Thymus (tissue), 11 donors: ENCODE measurements around the gene ZMIZ1. TPM values are rescaled to one million over a fixed set of nuclear protein-coding genes. Genes with fewer than 3 reads are reported as not detected.
A peak's percentile ranks its signal among the peaks of the same experiment; 100 is the strongest.

ENCODE experiments used
- DNase-seq, 9 donors: peaks; one replicate each; pipeline ENCODE4 v3.0.0-alpha.2; 2013; ENCODE audit warnings: low spot score in 9 of 9, low read depth in 6 of 9, missing footprints in 1 of 9
- H3K27ac ChIP-seq, 2 donors: one replicate each; pipeline ENCODE4 v1.5.1; 2013; ENCODE audit warnings: control low read depth in 1 of 2, low read depth in 1 of 2, low read length in 1 of 2, mild to moderate bottlenecking in 1 of 2, moderate library complexity in 1 of 2
- H3K27me3 ChIP-seq, 2 donors: one replicate each; pipeline ENCODE4 v1.5.1; 2013; ENCODE audit warnings: low read length in 1 of 2; ENCODE audit not compliant: control insufficient read depth in 2 of 2, insufficient read depth in 1 of 2
- H3K36me3 ChIP-seq, 2 donors: one replicate each; pipeline ENCODE4 v1.5.1; 2013; ENCODE audit warnings: low read length in 1 of 2, mild to moderate bottlenecking in 1 of 2, moderate library complexity in 1 of 2; ENCODE audit not compliant: control insufficient read depth in 2 of 2, insufficient read depth in 2 of 2
- H3K4me1 ChIP-seq, 2 donors: one replicate each; pipeline ENCODE4 v1.5.1; 2013; ENCODE audit warnings: low read length in 2 of 2; ENCODE audit not compliant: control insufficient read depth in 2 of 2, insufficient read depth in 2 of 2
- H3K4me3 ChIP-seq, 2 donors: one replicate each; pipeline ENCODE4 v1.5.1; 2013; ENCODE audit warnings: low read length in 2 of 2, control low read depth in 1 of 2, mild to moderate bottlenecking in 1 of 2
- H3K9me3 ChIP-seq, 2 donors: one replicate each; pipeline ENCODE4 v1.5.1; 2013; ENCODE audit warnings: low read length in 1 of 2, mild to moderate bottlenecking in 1 of 2; ENCODE audit not compliant: control insufficient read depth in 2 of 2, insufficient read depth in 1 of 2
- WGBS: extraction: QIAGEN DNeasy Blood & Tissue Kit; methylation state at CpG from one replicate; pipeline ENCODE4 v1.1.7; 2013; 5-methylcytosine and 5-hydroxymethylcytosine counted together
- polyA plus RNA-seq: library from polyadenylated mRNA; stranded (reverse); fragments of 200-250 nt; gene quantifications from one replicate; pipeline ENCODE4 v1.2.3, GENCODE V29; 2013
- total RNA-seq: library from RNA; stranded (reverse); fragments of 120-200 nt; gene quantifications from one replicate; pipeline ENCODE4 v1.2.4, GENCODE V29; 2013
- donor health status: healthy.

Gene ZMIZ1
- total and polyA plus RNA-seq, 2 donors: 7.4 to 14.2 TPM

DNA sequence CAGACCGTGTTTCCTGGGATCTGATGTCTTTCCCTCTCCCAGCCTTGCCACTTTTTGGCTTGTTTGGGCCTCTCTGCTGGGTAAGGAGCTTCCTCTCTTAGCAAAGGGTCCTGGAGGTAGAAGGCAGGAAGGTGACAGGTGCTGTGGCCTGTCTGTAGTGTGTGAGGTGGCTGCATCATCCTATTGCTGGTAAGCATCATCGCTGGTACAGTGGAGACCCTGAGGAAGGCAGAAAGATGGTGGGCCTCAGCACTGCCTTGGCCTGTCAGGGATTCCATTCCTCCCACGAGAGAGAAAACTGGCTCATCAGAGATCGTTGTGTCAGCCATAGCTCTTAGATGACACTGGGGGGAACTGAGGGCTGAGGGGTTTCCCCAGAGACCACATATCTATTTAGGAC, 46.5 kb downstream of the ZMIZ1 start:
- 86% methylated on average over 4 of the region's 4 CpGs for WGBS
- H3K9me3 ChIP-seq: peaks cover 0 to 3% of the 10 kb centered on the region in 2 donors
- H3K27ac ChIP-seq: peak overlapping the region in 1 of 2 donors; percentile 83
- peaks cover 23 to 94% of the 10 kb centered on the region in 2 donors for H3K4me1 ChIP-seq
- H3K36me3 ChIP-seq: peaks cover 19 to 34% of the 10 kb centered on the region in 2 donors
- DNase-seq: no peak
- H3K27me3 ChIP-seq: no peaks in the 10 kb centered on the region
- no peak overlapping the region for H3K4me3 ChIP-seq

- Histone ChIP-seq H3K4me1 (peaks cover 23 to 86% of the 10 kb centered on the region in 2 donors), H3K4me3 (no peak overlapping the region), H3K27ac (peak overlapping the region in 1 of 2 donors; percentile 33), H3K36me3 (peaks cover 20 to 37% of the 10 kb centered on the region in 2 donors), H3K9me3 (peaks cover 0 to 3% of the 10 kb centered on the region in 2 donors), H3K27me3 (no peaks in the 10 kb centered on the region)
- no peak for DNase-seq
- WGBS: 83% methylated on average over 4 of the region's 4 CpGs
Observed at GRCh38 chr10:79116368-79116767, 47.6 kb downstream of the ZMIZ1 start.

DNA sequence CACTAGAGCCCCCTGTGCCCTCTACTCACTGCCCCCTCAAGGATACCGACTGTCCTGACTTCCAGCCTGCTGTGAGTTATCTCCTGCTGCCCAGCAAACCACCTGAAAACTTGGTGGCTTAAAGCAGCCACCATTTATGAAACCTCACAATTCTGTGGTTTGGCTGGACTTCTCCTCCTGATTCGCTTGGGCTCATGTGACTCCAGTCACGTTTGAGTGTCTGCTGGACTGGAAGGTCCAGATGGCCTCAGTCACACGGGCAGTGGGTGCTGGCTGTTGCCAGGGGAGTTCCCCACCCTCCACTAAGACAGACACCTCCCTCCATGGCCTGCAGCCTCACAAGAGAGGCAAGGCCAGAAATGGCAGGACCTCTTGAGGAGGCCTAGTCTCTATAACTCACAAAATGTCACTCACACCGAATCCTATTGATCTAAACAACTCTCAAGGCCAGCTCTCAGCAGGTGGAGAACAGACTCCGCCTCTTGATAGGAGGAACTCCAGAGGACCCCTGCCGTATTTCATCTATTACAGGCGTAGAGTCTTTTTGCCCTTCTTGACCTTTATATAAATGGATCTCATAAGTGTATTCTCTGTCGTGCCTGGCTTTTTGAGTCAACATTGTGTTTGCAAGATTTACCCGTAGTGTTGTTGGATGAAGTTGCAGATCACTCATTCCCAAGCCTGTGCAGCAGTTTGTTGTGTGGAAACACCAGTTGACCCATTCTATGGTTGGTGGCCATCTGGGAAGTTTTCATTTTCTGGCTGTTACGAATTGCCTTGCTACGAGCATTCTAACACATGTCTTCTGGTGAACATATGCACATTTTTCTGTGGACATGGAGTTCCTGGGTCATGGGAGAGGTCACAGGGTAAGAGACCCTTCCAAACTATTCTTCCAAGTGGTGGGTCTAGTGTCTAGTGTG, 48.3 kb downstream of the ZMIZ1 start:
- no peak for DNase-seq
- WGBS: 76% methylated on average over 12 of the region's 12 CpGs
- Histone ChIP-seq H3K36me3 (peaks cover 20 to 39% of the 10 kb centered on the region in 2 donors), H3K27me3 (no peaks in the 10 kb centered on the region), H3K4me3 (no peak overlapping the region), H3K4me1 (peaks cover 23 to 82% of the 10 kb centered on the region in 2 donors), H3K9me3 (peaks cover 0 to 3% of the 10 kb centered on the region in 2 donors), H3K27ac (peak overlapping the region in 1 of 2 donors; percentile 33)

GRCh38 chr10:79118286-79119202, 49.8 kb downstream of the ZMIZ1 start:
- Histone ChIP-seq H3K27me3 (no peaks in the 10 kb centered on the region), H3K4me1 (peaks cover 26 to 77% of the 10 kb centered on the region in 2 donors), H3K36me3 (peaks cover 26 to 47% of the 10 kb centered on the region in 2 donors), H3K4me3 (no peak overlapping the region), H3K9me3 (peaks cover 0 to 3% of the 10 kb centered on the region in 2 donors), H3K27ac (peak overlapping the region in 1 of 2 donors; percentile 22)
- WGBS: 98% methylated on average over 25 of the region's 25 CpGs
- DNase-seq: no peak

DNA sequence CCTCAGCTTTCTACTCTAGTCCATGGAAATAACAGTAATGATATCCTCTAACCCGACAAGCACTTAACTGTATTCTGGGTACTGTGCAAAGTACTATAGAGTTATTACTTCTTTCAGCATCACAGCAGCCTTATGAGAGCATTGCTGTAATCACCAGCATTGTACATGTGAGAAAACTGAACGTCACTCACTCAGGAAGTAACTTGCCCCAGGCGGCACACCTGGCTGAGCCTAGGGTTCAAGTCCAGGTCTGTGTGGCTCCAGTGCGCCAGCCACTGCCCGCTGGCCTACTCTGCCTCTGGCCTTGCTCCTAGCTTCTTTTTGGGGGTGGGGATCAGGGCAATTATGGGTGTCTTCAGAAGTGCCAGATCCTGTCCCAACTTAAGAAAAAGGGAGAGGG, 50.5 kb downstream of the ZMIZ1 start:
- peak in 1 of 9 donors; percentile 67 for DNase-seq
- WGBS: 70% methylated on average over 5 of the region's 5 CpGs
- no peaks in the 10 kb centered on the region for H3K27me3 ChIP-seq
- peaks cover 28 to 77% of the 10 kb centered on the region in 2 donors for H3K4me1 ChIP-seq
- peaks cover 27 to 52% of the 10 kb centered on the region in 2 donors for H3K36me3 ChIP-seq
- peaks cover 0 to 3% of the 10 kb centered on the region in 2 donors for H3K9me3 ChIP-seq
- H3K4me3 ChIP-seq: no peak overlapping the region
- peak overlapping the region in 1 of 2 donors; percentile 26 for H3K27ac ChIP-seq

DNA sequence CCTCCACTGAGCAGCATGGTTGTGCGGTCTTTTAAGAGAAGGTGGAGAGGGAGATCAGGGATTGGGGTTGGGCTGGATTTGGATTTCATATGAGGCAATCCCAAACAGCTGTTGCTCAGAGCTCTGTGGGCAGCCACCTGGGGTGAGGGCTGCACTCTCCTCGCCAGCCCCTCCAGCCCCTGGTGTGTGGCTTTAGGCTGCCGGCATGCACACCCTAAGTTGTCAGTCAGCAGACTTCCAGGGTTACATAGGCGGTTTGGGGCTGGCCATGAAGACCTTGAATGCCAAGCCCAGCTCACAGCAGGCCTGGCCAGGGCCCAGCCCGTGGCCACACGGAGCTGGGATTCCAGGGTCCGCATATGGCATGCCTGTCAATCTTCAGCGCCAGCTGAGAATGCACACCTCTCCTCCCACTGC, 54.8 kb downstream of the ZMIZ1 start:
- no peak for DNase-seq
- H3K27ac ChIP-seq: peak overlapping the region in 1 of 2 donors; percentile 34
- WGBS: 72% methylated on average over 8 of the region's 8 CpGs

DNA sequence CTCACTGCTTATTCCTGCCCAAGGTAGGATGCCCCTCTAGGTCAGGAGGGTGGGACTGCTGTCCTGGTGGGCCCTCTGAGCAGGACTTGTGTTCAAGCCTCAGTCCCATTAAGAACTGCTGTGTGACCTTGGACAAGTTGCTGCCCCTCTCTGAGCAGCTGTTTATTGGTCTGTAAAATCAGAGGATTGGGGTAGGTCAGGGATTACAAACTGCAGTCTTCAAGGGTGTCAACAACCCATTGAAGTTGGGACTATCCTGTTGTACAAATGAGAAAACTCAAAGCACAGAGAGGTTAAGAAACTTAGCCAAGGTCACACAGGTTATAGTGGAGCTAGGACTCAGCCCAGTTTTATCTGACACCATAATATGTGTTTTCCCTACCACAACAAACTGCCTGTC, 55.3 kb downstream of the ZMIZ1 start:
- peaks cover 49 to 77% of the 10 kb centered on the region in 2 donors for H3K4me1 ChIP-seq
- peaks cover 38 to 69% of the 10 kb centered on the region in 2 donors for H3K36me3 ChIP-seq
- H3K27me3 ChIP-seq: no peaks in the 10 kb centered on the region
- H3K4me3 ChIP-seq: no peak overlapping the region
- H3K9me3 ChIP-seq: no peaks in the 10 kb centered on the region
- DNase-seq: no peak
- peak overlapping the region in 1 of 2 donors; percentile 75 for H3K27ac ChIP-seq

More for the DNA sequence above, 54.8 kb downstream of the ZMIZ1 start:
- no peaks in the 10 kb centered on the region for H3K27me3 ChIP-seq
- H3K36me3 ChIP-seq: peaks cover 38 to 70% of the 10 kb centered on the region in 2 donors
- no peaks in the 10 kb centered on the region for H3K9me3 ChIP-seq
- no peak overlapping the region for H3K4me3 ChIP-seq
- peaks cover 44 to 77% of the 10 kb centered on the region in 2 donors for H3K4me1 ChIP-seq

GRCh38 chr10:79125092-79125491, 56.3 kb downstream of the ZMIZ1 start:
- Histone ChIP-seq H3K4me1 (peaks cover 59 to 78% of the 10 kb centered on the region in 2 donors), H3K4me3 (no peak overlapping the region), H3K9me3 (no peaks in the 10 kb centered on the region), H3K27ac (peak overlapping the region in 1 of 2 donors; percentile 75), H3K27me3 (no peaks in the 10 kb centered on the region), H3K36me3 (peaks cover 30 to 62% of the 10 kb centered on the region in 2 donors)
- WGBS: 31% methylated on average over 7 of the region's 7 CpGs
- DNase-seq: peak in 2 of 9 donors; percentile 60 to 81
